SK-N-SH (cell line): ENCODE data around the gene EPHA6. TPM values are rescaled to one million over a fixed set of nuclear protein-coding genes. Genes with fewer than 3 reads are reported as not detected.

Experiments used
- CTCF ChIA-PET: fragments of 300-600, 350-600 bp; formaldehyde crosslinking; extraction: SDS; loops from one replicate; lab custom pipeline; 2021; lab: Yijun Ruan, JAX
- POLR2A ChIA-PET: fragments of 350-600 bp; sonication (Branson Sonifier 250); formaldehyde crosslinking; extraction: SDS; loops from one replicate; lab custom pipeline; 2020; ENCODE audit warnings: antibody characterized with exemption, inconsistent platforms; lab: Yijun Ruan, JAX
- DNase-seq: peaks from one replicate; pipeline ENCODE4 v3.0.0; 2012
- H2AFZ ChIP-seq: fragments of 200-600 bp; sonication (generic); 2 replicates; pipeline ENCODE4 v1.8.1; 2016; ENCODE audit warnings: antibody characterized with exemption, mild to moderate bottlenecking, low read depth
- H3F3A ChIP-seq: fragments of 200-600 bp; sonication (generic); replicated peaks from 2 replicates; pipeline ENCODE3; 2016; ENCODE audit warnings: antibody characterized with exemption, mild to moderate bottlenecking; ENCODE audit not compliant: insufficient read depth
- H3K27ac ChIP-seq, 2 experiments: fragments of 200-500 bp in 1 of 2; fragments of 200-600 bp in 1 of 2; sonication (Bioruptor generic) in 1 of 2; sonication (generic), shearing (Covaris generic) in 1 of 2; 2 replicates each; pipeline versions ENCODE4 v1.5.1 to v1.6.1; 2014 to 2016; ENCODE audit warnings: low read depth in 2 of 2, inconsistent platforms in 1 of 2, low read length in 1 of 2, mild to moderate bottlenecking in 1 of 2, mixed read lengths in 1 of 2
- H3K27me3 ChIP-seq: fragments of 200-600 bp; sonication (generic), shearing (Covaris generic); 2 replicates; pipeline ENCODE4 v1.6.1; 2016; ENCODE audit warnings: mixed run types; ENCODE audit not compliant: insufficient read depth
- H3K36me3 ChIP-seq, 2 experiments: fragments of 200-500 bp in 1 of 2; fragments of 200-600 bp in 1 of 2; sonication (Bioruptor generic) in 1 of 2; sonication (generic) in 1 of 2; replicated peaks in 1 of 2; 2 replicates each; pipeline versions ENCODE3 to v1.5.1; 2014 to 2016; ENCODE audit warnings: low read length in 1 of 2, mild to moderate bottlenecking in 1 of 2; ENCODE audit not compliant: insufficient read depth in 2 of 2, control insufficient read depth in 1 of 2
- H3K4me1 ChIP-seq, 2 experiments: fragments of 200-500 bp in 1 of 2; fragments of 200-600 bp in 1 of 2; sonication (Bioruptor generic) in 1 of 2; sonication (generic), shearing (Covaris generic) in 1 of 2; 2 replicates each; pipeline versions ENCODE4 v1.5.1 to v1.6.1; 2014 to 2016; ENCODE audit warnings: low read depth in 1 of 2, low read length in 1 of 2, mixed run types in 1 of 2; ENCODE audit not compliant: insufficient read depth in 2 of 2, control insufficient read depth in 1 of 2
- H3K4me2 ChIP-seq: fragments of 200-600 bp; sonication (generic), shearing (Covaris generic); 2 replicates; pipeline ENCODE4 v1.6.1; 2017; ENCODE audit warnings: mixed run types
- H3K4me3 ChIP-seq, 2 experiments: fragments of 200-500 bp in 1 of 2; fragments of 200-600 bp in 1 of 2; sonication (Bioruptor generic) in 1 of 2; sonication (generic), shearing (Covaris generic) in 1 of 2; 2 replicates each; pipeline versions ENCODE4 v1.5.1 to v1.8.1; 2014 to 2016; ENCODE audit warnings: low read depth in 2 of 2, inconsistent platforms in 1 of 2, low read length in 1 of 2, mild to moderate bottlenecking in 1 of 2, mixed read lengths in 1 of 2, moderate library complexity in 1 of 2
- H3K79me2 ChIP-seq: fragments of 200-600 bp; sonication (generic); 2 replicates; pipeline ENCODE4 v1.8.1; 2017; ENCODE audit warnings: mild to moderate bottlenecking; ENCODE audit not compliant: insufficient read depth
- H3K9ac ChIP-seq: fragments of 200-600 bp; sonication (generic); 2 replicates; pipeline ENCODE4 v1.6.1; 2017; ENCODE audit warnings: mixed run types
- H3K9me2 ChIP-seq: fragments of 200-600 bp; sonication (generic); 2 replicates; pipeline ENCODE4 v1.6.1; 2017; ENCODE audit warnings: mixed run types
- H3K9me3 ChIP-seq: fragments of 200-600 bp; sonication (generic); 2 replicates; pipeline ENCODE4 v1.6.1; 2017; ENCODE audit warnings: mixed run types, mild to moderate bottlenecking, moderate library complexity
- H4K20me1 ChIP-seq: fragments of 200-600 bp; sonication (generic); 2 replicates; pipeline ENCODE4 v1.6.1; 2017; ENCODE audit warnings: mild to moderate bottlenecking, mixed run types; ENCODE audit not compliant: insufficient read depth
- EP300 ChIP-seq, 2 experiments: IDR thresholded peaks; 2 replicates each; pipeline versions ENCODE4 v1.4.0 to v1.6.1; 2012; ENCODE audit warnings: borderline replicate concordance in 1 of 2, low read depth in 1 of 2, low read length in 1 of 2
- EZH2phosphoT487 ChIP-seq: fragments of 200-600 bp; sonication (generic); IDR thresholded peaks from 2 replicates; pipeline ENCODE4 v1.6.1; 2017; ENCODE audit warnings: low read depth, mixed run types, mild to moderate bottlenecking, antibody characterized with exemption, moderate library complexity, borderline replicate concordance
- JUND ChIP-seq: IDR thresholded peaks from 2 replicates; pipeline ENCODE4 v1.4.0; 2012
- NFIC ChIP-seq: IDR thresholded peaks from 2 replicates; pipeline ENCODE4 v1.4.0; 2012; ENCODE audit warnings: borderline replicate concordance
- NRF1 ChIP-seq: IDR thresholded peaks from 2 replicates; pipeline ENCODE4 v1.6.1; 2012; ENCODE audit warnings: low read depth, mild to moderate bottlenecking, low read length
- RAD21 ChIP-seq: IDR thresholded peaks from 2 replicates; pipeline ENCODE4 v1.6.1; 2012; ENCODE audit warnings: mild to moderate bottlenecking, low read length
- RCOR1 ChIP-seq: fragments of 150-350 bp; IDR thresholded peaks from 2 replicates; pipeline ENCODE4 v1.6.1; 2017; ENCODE audit warnings: antibody characterized with exemption, low read length
- RFX5 ChIP-seq: IDR thresholded peaks from 2 replicates; pipeline ENCODE4 v1.6.1; 2012; ENCODE audit warnings: mild to moderate bottlenecking, improper control_type of control experiment, low read length
- SMC3 ChIP-seq: IDR thresholded peaks from 2 replicates; pipeline ENCODE4 v1.6.1; 2012; ENCODE audit warnings: low read depth, low read length, improper control_type of control experiment
- whole genome bisulfite sequencing: methylation state at CpG from one replicate; pipeline ENCODE4 v1.1.6; 2017; ENCODE audit warnings: low lambda C conversion rate; 5-methylcytosine and 5-hydroxymethylcytosine counted together
- polyA plus RNA-seq, 3 experiments: library from polyadenylated mRNA; depleted of rRNA; stranded (reverse); fragments of >200 nt; gene quantifications; 2 replicates each; pipeline ENCODE4 v1.2.3, GENCODE V29; 2012
- TF ChIP-seq, protein P1 (sequence below): IDR thresholded peaks from 2 replicates; pipeline ENCODE4 v1.6.1; 2012; ENCODE audit warnings: mild to moderate bottlenecking, low read depth, low read length, moderate library complexity
- TF ChIP-seq, protein P2 (sequence below): IDR thresholded peaks from 2 replicates; pipeline ENCODE4; 2012
- TF ChIP-seq, protein P3 (sequence below): fragments of 150-350 bp; IDR thresholded peaks from 2 replicates; pipeline ENCODE4 v1.6.1; 2017; ENCODE audit warnings: antibody characterized with exemption, low read length, low read depth, borderline replicate concordance

EPHA6 gene
- polyA plus RNA-seq, 1 of the 3 experiments (the other 2 are of a cell fraction) = not detected

DNA sequence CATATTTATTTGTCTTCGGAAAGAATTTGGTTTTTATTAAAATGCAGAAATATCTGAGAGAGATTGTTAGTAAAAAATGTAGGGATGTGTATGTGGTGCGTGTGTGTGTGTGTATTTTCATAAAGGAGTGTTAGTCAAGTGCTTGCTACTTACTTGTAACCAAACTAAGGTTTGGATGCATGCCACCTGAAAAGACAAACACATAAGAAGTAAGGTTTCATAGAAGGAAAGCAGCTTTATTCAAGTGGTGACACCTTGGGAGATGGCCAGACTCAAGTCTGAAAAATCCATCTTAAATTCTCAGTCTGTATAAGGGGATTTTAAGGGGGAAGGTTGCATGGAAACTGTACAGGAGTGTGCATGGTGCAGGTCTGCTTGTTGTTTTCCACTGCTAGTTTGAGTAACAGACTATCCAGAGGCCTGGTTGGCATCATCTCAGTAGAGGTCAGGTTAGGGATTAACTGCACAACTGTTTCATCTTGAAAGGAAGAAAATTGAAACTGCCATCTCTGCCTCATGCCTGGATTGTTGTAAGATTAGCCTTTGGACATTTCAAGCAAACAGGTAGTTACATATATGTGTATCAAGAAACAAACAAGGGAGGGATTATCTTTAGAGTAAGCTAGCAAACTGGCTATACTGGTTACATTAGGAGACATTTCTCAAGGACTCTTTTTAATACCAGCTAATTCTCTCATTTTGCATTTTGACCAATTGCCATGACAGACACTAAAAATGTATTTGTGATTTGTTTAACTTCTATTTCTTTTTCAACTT is 196.7 kb downstream of the EPHA6 start:
- Histone ChIP-seq H4K20me1 (no peaks in the 10 kb centered on the region), H3K36me3 (no peaks in the 10 kb centered on the region), H3K27ac (no peak overlapping the region), H3K4me3 (no peak overlapping the region), H2AFZ (no peak overlapping the region), H3F3A (no peaks in the 10 kb centered on the region), H3K9ac (no peak overlapping the region), H3K79me2 (no peaks in the 10 kb centered on the region), H3K9me2 (no peaks in the 10 kb centered on the region), H3K9me3 (no peaks in the 10 kb centered on the region), H3K4me2 (no peak overlapping the region), H3K4me1 (no peaks in the 10 kb centered on the region), H3K27me3 (no peaks in the 10 kb centered on the region)
- 18% methylated on average over 2 of the region's 2 CpGs for WGBS
- TF ChIP-seq EP300 (IDR thresholded peaks at IDR 0.05; ENCODE audit: borderline replicate concordance in 1 of 2, low read depth in 1 of 2, low read length in 1 of 2) = no peak
- no peak for TF ChIP-seq RAD21
- TF ChIP-seq, protein P1, sequence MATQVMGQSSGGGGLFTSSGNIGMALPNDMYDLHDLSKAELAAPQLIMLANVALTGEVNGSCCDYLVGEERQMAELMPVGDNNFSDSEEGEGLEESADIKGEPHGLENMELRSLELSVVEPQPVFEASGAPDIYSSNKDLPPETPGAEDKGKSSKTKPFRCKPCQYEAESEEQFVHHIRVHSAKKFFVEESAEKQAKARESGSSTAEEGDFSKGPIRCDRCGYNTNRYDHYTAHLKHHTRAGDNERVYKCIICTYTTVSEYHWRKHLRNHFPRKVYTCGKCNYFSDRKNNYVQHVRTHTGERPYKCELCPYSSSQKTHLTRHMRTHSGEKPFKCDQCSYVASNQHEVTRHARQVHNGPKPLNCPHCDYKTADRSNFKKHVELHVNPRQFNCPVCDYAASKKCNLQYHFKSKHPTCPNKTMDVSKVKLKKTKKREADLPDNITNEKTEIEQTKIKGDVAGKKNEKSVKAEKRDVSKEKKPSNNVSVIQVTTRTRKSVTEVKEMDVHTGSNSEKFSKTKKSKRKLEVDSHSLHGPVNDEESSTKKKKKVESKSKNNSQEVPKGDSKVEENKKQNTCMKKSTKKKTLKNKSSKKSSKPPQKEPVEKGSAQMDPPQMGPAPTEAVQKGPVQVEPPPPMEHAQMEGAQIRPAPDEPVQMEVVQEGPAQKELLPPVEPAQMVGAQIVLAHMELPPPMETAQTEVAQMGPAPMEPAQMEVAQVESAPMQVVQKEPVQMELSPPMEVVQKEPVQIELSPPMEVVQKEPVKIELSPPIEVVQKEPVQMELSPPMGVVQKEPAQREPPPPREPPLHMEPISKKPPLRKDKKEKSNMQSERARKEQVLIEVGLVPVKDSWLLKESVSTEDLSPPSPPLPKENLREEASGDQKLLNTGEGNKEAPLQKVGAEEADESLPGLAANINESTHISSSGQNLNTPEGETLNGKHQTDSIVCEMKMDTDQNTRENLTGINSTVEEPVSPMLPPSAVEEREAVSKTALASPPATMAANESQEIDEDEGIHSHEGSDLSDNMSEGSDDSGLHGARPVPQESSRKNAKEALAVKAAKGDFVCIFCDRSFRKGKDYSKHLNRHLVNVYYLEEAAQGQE = no peak
- TF ChIP-seq RCOR1 = no peak
- no peak for TF ChIP-seq SMC3
- TF ChIP-seq EZH2phosphoT487 = no peak
- TF ChIP-seq RFX5 = no peak
- DNase-seq = no peak
- ChIA-PET POLR2A (no interaction called here), CTCF (no interaction called here)

DNA sequence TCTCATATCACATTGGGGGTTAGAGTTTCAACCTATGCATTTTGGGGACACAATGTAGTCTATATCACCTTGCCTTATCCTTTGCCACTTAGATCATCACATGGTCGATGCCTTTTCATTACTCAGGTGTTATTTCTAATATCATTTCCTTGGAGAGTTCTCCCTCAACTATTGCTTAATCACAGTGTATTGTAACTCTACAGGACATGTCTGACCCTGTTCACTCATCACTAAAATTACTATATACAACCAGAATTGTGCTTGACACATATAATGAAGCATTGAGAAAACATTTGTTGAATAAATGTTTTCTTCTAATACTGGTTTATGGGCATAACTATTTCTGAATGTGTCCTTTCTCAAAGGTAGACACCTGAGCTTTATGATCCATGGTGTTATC is 207.4 kb downstream of the EPHA6 start:
- DNase-seq = no peak
- no peak overlapping the region for H3K27ac ChIP-seq
- H4K20me1 ChIP-seq = no peaks in the 10 kb centered on the region
- 0% methylated on average over 1 of the region's 1 CpG for WGBS
- no peaks in the 10 kb centered on the region for H3K9me2 ChIP-seq
- H3K27me3 ChIP-seq = no peaks in the 10 kb centered on the region
- H2AFZ ChIP-seq = no peak overlapping the region
- H3K4me1 ChIP-seq = no peaks in the 10 kb centered on the region
- no peak overlapping the region for H3K9ac ChIP-seq
- TF ChIP-seq RFX5 (no peak), NRF1 (no peak), NFIC (no peak), EP300 (IDR thresholded peaks at IDR 0.05; ENCODE audit: borderline replicate concordance in 1 of 2, low read depth in 1 of 2, low read length in 1 of 2) (no peak), JUND (no peak), RCOR1 (no peak)
- TF ChIP-seq, protein P2, sequence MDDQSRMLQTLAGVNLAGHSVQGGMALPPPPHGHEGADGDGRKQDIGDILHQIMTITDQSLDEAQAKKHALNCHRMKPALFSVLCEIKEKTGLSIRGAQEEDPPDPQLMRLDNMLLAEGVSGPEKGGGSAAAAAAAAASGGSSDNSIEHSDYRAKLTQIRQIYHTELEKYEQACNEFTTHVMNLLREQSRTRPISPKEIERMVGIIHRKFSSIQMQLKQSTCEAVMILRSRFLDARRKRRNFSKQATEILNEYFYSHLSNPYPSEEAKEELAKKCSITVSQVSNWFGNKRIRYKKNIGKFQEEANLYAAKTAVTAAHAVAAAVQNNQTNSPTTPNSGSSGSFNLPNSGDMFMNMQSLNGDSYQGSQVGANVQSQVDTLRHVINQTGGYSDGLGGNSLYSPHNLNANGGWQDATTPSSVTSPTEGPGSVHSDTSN = no peak
- TF ChIP-seq, protein P3, sequence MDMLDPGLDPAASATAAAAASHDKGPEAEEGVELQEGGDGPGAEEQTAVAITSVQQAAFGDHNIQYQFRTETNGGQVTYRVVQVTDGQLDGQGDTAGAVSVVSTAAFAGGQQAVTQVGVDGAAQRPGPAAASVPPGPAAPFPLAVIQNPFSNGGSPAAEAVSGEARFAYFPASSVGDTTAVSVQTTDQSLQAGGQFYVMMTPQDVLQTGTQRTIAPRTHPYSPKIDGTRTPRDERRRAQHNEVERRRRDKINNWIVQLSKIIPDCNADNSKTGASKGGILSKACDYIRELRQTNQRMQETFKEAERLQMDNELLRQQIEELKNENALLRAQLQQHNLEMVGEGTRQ = no peak
- TF ChIP-seq, protein P1 = no peak
- H3K79me2 ChIP-seq = no peaks in the 10 kb centered on the region
- no peaks in the 10 kb centered on the region for H3K36me3 ChIP-seq
- ChIA-PET CTCF (no interaction called here), POLR2A (no interaction called here)
- H3F3A ChIP-seq = no peaks in the 10 kb centered on the region
- H3K9me3 ChIP-seq = no peaks in the 10 kb centered on the region
- no peak overlapping the region for H3K4me3 ChIP-seq
- H3K4me2 ChIP-seq = no peak overlapping the region
